Measurements from ENCODE around the gene COG5. TPM values are rescaled to one million over a fixed set of nuclear protein-coding genes. Genes with fewer than 3 reads are reported as not detected.

Gene COG5
- total RNA-seq, 1 experiment from 2014 or later: 20.2 TPM

DNA sequence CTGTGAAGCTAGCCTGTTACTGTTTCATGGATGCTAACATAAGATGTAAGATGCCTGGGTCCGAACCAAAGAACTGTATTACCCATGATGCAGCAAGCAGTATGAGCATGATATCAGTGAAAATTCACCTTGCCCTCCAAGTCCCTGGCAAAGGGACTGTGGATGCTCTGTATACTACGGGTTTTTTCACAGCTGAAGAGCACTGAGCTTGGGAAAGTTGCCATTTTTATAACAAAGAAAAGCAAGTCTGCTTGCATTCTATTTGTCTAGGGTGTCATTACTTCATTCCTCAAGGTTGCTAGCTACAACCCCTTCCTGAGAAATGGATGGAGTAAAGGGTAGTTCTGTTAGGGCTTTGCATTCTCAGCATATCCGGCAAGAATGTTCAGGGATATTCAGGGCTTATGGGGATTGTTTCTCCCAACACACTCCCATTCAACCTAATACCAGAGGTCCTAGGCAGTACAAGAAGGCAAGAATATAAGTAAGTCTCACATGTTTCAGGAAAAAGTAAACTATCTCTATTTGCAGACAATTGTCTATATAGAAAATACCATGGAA lies 99.0 kb downstream of the COG5 start:
- Histone ChIP-seq H3T11ph (ENCODE audit: low read length) (no peak overlapping the region), H4K8ac (replicated peaks; ENCODE audit: insufficient read length, low read depth, low read length) (no peak overlapping the region), H3K4ac (ENCODE audit: low read depth, low read length) (no peak overlapping the region), H4K20me1 (ENCODE audit: control insufficient read depth, insufficient read depth, insufficient read length) (no peaks in the 10 kb centered on the region), H3K23ac (ENCODE audit: insufficient read length, low read depth, low read length) (no peak overlapping the region), H3K14ac (ENCODE audit: insufficient read depth, low read length) (no peak overlapping the region), H3K27me3 (ENCODE audit: insufficient read depth, low read length) (no peaks in the 10 kb centered on the region), H3K79me2 (ENCODE audit: insufficient read depth, low read length) (no peaks in the 10 kb centered on the region), H3K79me1 (ENCODE audit: insufficient read depth, low read depth, low read length, poor library complexity, severe bottlenecking) (no peaks in the 10 kb centered on the region), H3K4me1 (ENCODE audit: insufficient read depth, low read length) (no peaks in the 10 kb centered on the region), H3K18ac (ENCODE audit: insufficient read length, low read depth, low read length) (no peak overlapping the region), H2BK20ac (ENCODE audit: low read depth, low read length, poor library complexity, severe bottlenecking) (no peak overlapping the region), H3K4me2 (ENCODE audit: insufficient read depth, insufficient read length, low read length) (no peak overlapping the region), H4K91ac (ENCODE audit: insufficient read length, low read depth, low read length) (no peak overlapping the region), H3K9me3 (ENCODE audit: control insufficient read depth, low read depth, low read length) (no peaks in the 10 kb centered on the region), H2AFZ (ENCODE audit: low read length) (no peak overlapping the region), H3K9ac (ENCODE audit: extremely low read depth, insufficient read length, low read length) (no peak overlapping the region), H2BK15ac (ENCODE audit: low read depth, low read length) (no peak overlapping the region), H4K5ac (ENCODE audit: insufficient read length, low read depth, low read length) (no peak overlapping the region), H2AK5ac (ENCODE audit: insufficient read length, low read length) (no peak overlapping the region), H2BK5ac (ENCODE audit: insufficient read length, low read length) (no peak overlapping the region), H3K23me2 (ENCODE audit: insufficient read length, low read depth, low read length, poor library complexity, severe bottlenecking) (no peaks in the 10 kb centered on the region), H2BK12ac (ENCODE audit: insufficient read length, low read depth, low read length) (no peak overlapping the region), H2BK120ac (ENCODE audit: low read depth, low read length, poor library complexity, severe bottlenecking) (no peak overlapping the region), H3K56ac (ENCODE audit: insufficient read length, low read depth, low read length) (no peak overlapping the region), H3K27ac (ENCODE audit: insufficient read length, low read depth, low read length) (no peak overlapping the region)
- H3K36me3 Mint-ChIP-seq (ENCODE audit: insufficient read depth in 1 of 3, low read depth in 3 of 3): no peaks in the 10 kb centered on the region
- no peak overlapping the region; a peak in 1 of 7 replicates for H3K27ac Mint-ChIP-seq
- no peak overlapping the region for H3K4me3 Mint-ChIP-seq
- H3K9me3 Mint-ChIP-seq: no peaks in the 10 kb centered on the region
- no CpG with 5 or more reads among the region's 3 CpGs for WGBS (ENCODE audit: extremely low coverage, insufficient read length, low lambda C conversion rate)
- H3K4me1 Mint-ChIP-seq: peaks cover 15 to 19% of the 10 kb centered on the region in 2 experiments
- no peak for DNase-seq
- TF ChIP-seq, protein P1, sequence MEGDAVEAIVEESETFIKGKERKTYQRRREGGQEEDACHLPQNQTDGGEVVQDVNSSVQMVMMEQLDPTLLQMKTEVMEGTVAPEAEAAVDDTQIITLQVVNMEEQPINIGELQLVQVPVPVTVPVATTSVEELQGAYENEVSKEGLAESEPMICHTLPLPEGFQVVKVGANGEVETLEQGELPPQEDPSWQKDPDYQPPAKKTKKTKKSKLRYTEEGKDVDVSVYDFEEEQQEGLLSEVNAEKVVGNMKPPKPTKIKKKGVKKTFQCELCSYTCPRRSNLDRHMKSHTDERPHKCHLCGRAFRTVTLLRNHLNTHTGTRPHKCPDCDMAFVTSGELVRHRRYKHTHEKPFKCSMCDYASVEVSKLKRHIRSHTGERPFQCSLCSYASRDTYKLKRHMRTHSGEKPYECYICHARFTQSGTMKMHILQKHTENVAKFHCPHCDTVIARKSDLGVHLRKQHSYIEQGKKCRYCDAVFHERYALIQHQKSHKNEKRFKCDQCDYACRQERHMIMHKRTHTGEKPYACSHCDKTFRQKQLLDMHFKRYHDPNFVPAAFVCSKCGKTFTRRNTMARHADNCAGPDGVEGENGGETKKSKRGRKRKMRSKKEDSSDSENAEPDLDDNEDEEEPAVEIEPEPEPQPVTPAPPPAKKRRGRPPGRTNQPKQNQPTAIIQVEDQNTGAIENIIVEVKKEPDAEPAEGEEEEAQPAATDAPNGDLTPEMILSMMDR (conservative IDR thresholded peaks at IDR 0.05): no peak
- no peaks in the 10 kb centered on the region for H3K27me3 Mint-ChIP-seq (ENCODE audit: low read depth)

Measured in H9 (cell line).